Right lobe of liver (tissue), 6 donors: Measurements from ENCODE around the gene RCAN1. TPM values are rescaled to one million over a fixed set of nuclear protein-coding genes. Genes with fewer than 3 reads are reported as not detected.

Experiments
- ATAC-seq, 4 donors: fragments of 200-7000 bp; cut with Tn5 transposase; one replicate each; pipeline ENCODE4 v1.9.1; 2020; ENCODE audit warnings: mild to moderate bottlenecking in 4 of 4, moderate library complexity in 4 of 4
- DNase-seq, 3 donors: peaks; one replicate each; pipeline ENCODE4 v3.0.0-alpha.2; 2020
- H3K27ac ChIP-seq, 3 donors: fragments of 200-600 bp; one replicate each; pipeline ENCODE4 v1.8.0; 2022
- H3K27me3 ChIP-seq, 2 donors: fragments of 200-600 bp; one replicate each; pipeline ENCODE4 v1.8.0; 2022
- H3K36me3 ChIP-seq, 4 donors: fragments of 200-600 bp; sonication (generic) in 1 of 4; one replicate each; pipeline versions ENCODE4 v1.5.1 to v1.8.0; 2017 to 2022; ENCODE audit warnings: control low read depth in 1 of 4
- H3K4me1 ChIP-seq, 4 donors: fragments of 200-600 bp; sonication (generic) in 1 of 4; one replicate each; pipeline versions ENCODE4 v1.5.1 to v1.8.0; 2017 to 2022; ENCODE audit warnings: control low read depth in 1 of 4
- H3K4me3 ChIP-seq, 3 donors: fragments of 200-600 bp; one replicate each; pipeline ENCODE4 v1.8.0; 2022
- H3K9me3 ChIP-seq, 4 donors: fragments of 200-600 bp; sonication (generic) in 1 of 4; one replicate each; pipeline versions ENCODE4 v1.5.1 to v1.8.0; 2017 to 2022; ENCODE audit warnings: control low read depth in 1 of 4
- CTCF ChIP-seq, 4 donors: fragments of 200-600 bp in 3 of 4; fragments of 450-650 bp in 1 of 4; IDR thresholded peaks; one replicate each; pipeline versions ENCODE4 v1.5.1 to v1.8.0; 2016 to 2022; ENCODE audit warnings: antibody characterized with exemption in 4 of 4, mild to moderate bottlenecking in 2 of 4
- POLR2A ChIP-seq: fragments of 450-650 bp; IDR thresholded peaks from one replicate; pipeline ENCODE4 v1.6.1; 2017; ENCODE audit warnings: antibody characterized with exemption, mild to moderate bottlenecking
- WGBS: methylation state at CpG from one replicate; pipeline ENCODE4 v1.1.6; 2018; ENCODE audit warnings: low coverage, low lambda C conversion rate; ENCODE audit not compliant: insufficient coverage; ENCODE audit errors: missing lambda C conversion rate; 5-methylcytosine and 5-hydroxymethylcytosine counted together
- intact Hi-C, 2 donors: fragments of 100-400 bp; cut with DNase I; formaldehyde crosslinking; loops; one replicate each; pipeline versions ENCODE4 v1.11.2 to v1.14.1; 2022
- total RNA-seq, 6 experiments: library from RNA; depleted of rRNA in 2 of 6; stranded (reverse); fragments of >200 nt in 2 of 6; fragmentation: NEBNext Ultra II Directional in 3 of 6; extraction: Animal tissue kit (Norgen Biotek cat#: 25700) in 3 of 6; gene quantifications; one replicate each; pipeline versions ENCODE4 v1.1.0 to v1.2.4, GENCODE V29; 2016 to 2023
- donor health status: DM: no; HTN: yes; CAD: no.
- donor health status: DM: no; HTN: no; CAD: no.
- donor health status: DM: no; HTN: no; CAD: no.
- donor health status: DM: no; HTN: yes; CAD: no.
- donor health status: DM: no; HTN: yes; CAD: no.

RCAN1 gene
- total RNA-seq, 6 experiments from 2014 or later = 34.3 to 71.0 (median 55.4) TPM

- TF ChIP-seq POLR2A (peak; percentile 79), CTCF (IDR thresholded peaks at IDR 0.05) (no peak)
- Histone ChIP-seq H3K27me3 (no peaks in the 10 kb centered on the region), H3K36me3 (peaks cover 1 to 15% (median 3%) of the 10 kb centered on the region in 4 donors), H3K27ac (peak within 1 kb of the TSS; percentile 78 to 91 (median 91)), H3K4me3 (peak within 1 kb of the TSS in 2 of 3 donors; percentile 20 to 42), H3K9me3 (no peaks in the 10 kb centered on the region), H3K4me1 (peaks cover 0 to 35% (median 8%) of the 10 kb centered on the region in 4 donors)
- intact Hi-C loops = no loop called here
- ATAC-seq (peak; percentile 68 to 75 (median 74)), DNase-seq (peak; percentile 73 to 89 (median 85))
- 49% methylated on average over 8 of the region's 14 CpGs for WGBS
These were observed 103.0 kb downstream of the RCAN1 start, which contains the start of gene KCNE1 for GRCh38 chr21:34511787-34512455. TSS of gene KCNE1 (minus strand) at chr21:34512210. CDS start at chr21:34449634, 62,576 bp downstream.

- Histone ChIP-seq H3K27ac (peak overlapping the region; percentile 78 to 91 (median 91)), H3K4me3 (peak overlapping the region in 2 of 3 donors; percentile 20 to 42)
- 63% methylated on average over 4 of the region's 5 CpGs for WGBS
These were observed 103.7 kb downstream of the RCAN1 start for GRCh38 chr21:34511181-34511580.

GRCh38 chr21:34510148-34511142, 104.5 kb downstream of the RCAN1 start:
- peak overlapping the region; percentile 78 to 91 (median 91) for H3K27ac ChIP-seq
- DNase-seq (peak; percentile 85 to 93 (median 90)), ATAC-seq (peak; percentile 86 to 95 (median 90))
- peaks cover 0 to 30% (median 6%) of the 10 kb centered on the region in 4 donors for H3K4me1 ChIP-seq
- intact Hi-C loops = no loop called here
- H3K4me3 ChIP-seq = peak overlapping the region in 2 of 3 donors; percentile 20 to 42
- 25% methylated on average over 6 of the region's 15 CpGs for WGBS
- H3K9me3 ChIP-seq = no peaks in the 10 kb centered on the region
- H3K27me3 ChIP-seq = no peaks in the 10 kb centered on the region
- peaks cover 0 to 5% (median 0%) of the 10 kb centered on the region in 4 donors for H3K36me3 ChIP-seq
- peak; percentile 80 to 93 (median 87) for TF ChIP-seq CTCF (IDR thresholded peaks at IDR 0.05)
- TF ChIP-seq POLR2A = no peak

More at GRCh38 chr21:34511181-34511580, 103.7 kb downstream of the RCAN1 start:
- peaks cover 0 to 8% (median 0%) of the 10 kb centered on the region in 4 donors for H3K36me3 ChIP-seq
- peaks cover 0 to 30% (median 6%) of the 10 kb centered on the region in 4 donors for H3K4me1 ChIP-seq
- ATAC-seq (peak; percentile 18 to 48 (median 28)), DNase-seq (no peak)
- H3K9me3 ChIP-seq = no peaks in the 10 kb centered on the region
- intact Hi-C loops = no loop called here
- no peaks in the 10 kb centered on the region for H3K27me3 ChIP-seq
- TF ChIP-seq POLR2A (no peak), CTCF (IDR thresholded peaks at IDR 0.05) (no peak)

- intact Hi-C loops = no loop called here
- Histone ChIP-seq H3K36me3 (peaks cover 0 to 5% (median 0%) of the 10 kb centered on the region in 4 donors), H3K4me1 (peaks cover 0 to 30% (median 6%) of the 10 kb centered on the region in 4 donors), H3K27me3 (no peaks in the 10 kb centered on the region), H3K27ac (no peak overlapping the region), H3K4me3 (no peak overlapping the region), H3K9me3 (no peaks in the 10 kb centered on the region)
- TF ChIP-seq CTCF (IDR thresholded peaks at IDR 0.05) = peak in 3 of 4 donors; percentile 8 to 40 (median 33)
- no peak for TF ChIP-seq POLR2A
- WGBS = 80% methylated on average over 1 of the region's 4 CpGs
- DNase-seq (no peak), ATAC-seq (no peak)
These were observed 105.8 kb downstream of the RCAN1 start for GRCh38 chr21:34509151-34509550.
